WTC11 (cell line): Measurements from ENCODE around the gene LPCAT1.

ENCODE experiments used
- CREM ChIP-seq: sonication (generic); formaldehyde crosslinking; IDR thresholded peaks from 2 replicates; pipeline ENCODE4 v1.8.1; 2022; ENCODE audit warnings: mild to moderate bottlenecking, missing genetic modification reagents, moderate library complexity
- CTCF ChIP-seq: fragments of 200-600 bp; IDR thresholded peaks from 2 replicates; pipeline ENCODE4 v1.8.0; 2022; ENCODE audit warnings: antibody characterized with exemption
- FOXP1 ChIP-seq: sonication (generic); formaldehyde crosslinking; IDR thresholded peaks from 2 replicates; pipeline ENCODE4 v1.8.0; 2022; ENCODE audit warnings: missing genetic modification reagents, mild to moderate bottlenecking, moderate library complexity, borderline replicate concordance
- GRHL2 ChIP-seq: fragments of 250-450 bp; sonication (Bioruptor Pico); IDR thresholded peaks from 2 replicates; pipeline ENCODE4 v1.8.0; 2022; ENCODE audit warnings: mild to moderate bottlenecking, moderate library complexity; ENCODE audit not compliant: insufficient replicate concordance, severe bottlenecking
- MAX ChIP-seq: sonication (generic); formaldehyde crosslinking; IDR thresholded peaks from 2 replicates; pipeline ENCODE4 v1.8.0; 2022; ENCODE audit warnings: mild to moderate bottlenecking, missing genetic modification reagents
- TCF7 ChIP-seq: sonication (generic); formaldehyde crosslinking; IDR thresholded peaks from 2 replicates; pipeline ENCODE4 v1.8.0; 2022; ENCODE audit warnings: mild to moderate bottlenecking, low read depth, missing genetic modification reagents, moderate library complexity
- USF2 ChIP-seq: sonication (generic); formaldehyde crosslinking; IDR thresholded peaks from 2 replicates; pipeline ENCODE4 v1.8.1; 2023; ENCODE audit warnings: mild to moderate bottlenecking, missing genetic modification reagents, moderate library complexity
- ZNF512 ChIP-seq: sonication (generic); formaldehyde crosslinking; IDR thresholded peaks from 2 replicates; pipeline ENCODE4 v1.8.1; 2022; ENCODE audit warnings: missing genetic modification reagents, borderline replicate concordance

DNA sequence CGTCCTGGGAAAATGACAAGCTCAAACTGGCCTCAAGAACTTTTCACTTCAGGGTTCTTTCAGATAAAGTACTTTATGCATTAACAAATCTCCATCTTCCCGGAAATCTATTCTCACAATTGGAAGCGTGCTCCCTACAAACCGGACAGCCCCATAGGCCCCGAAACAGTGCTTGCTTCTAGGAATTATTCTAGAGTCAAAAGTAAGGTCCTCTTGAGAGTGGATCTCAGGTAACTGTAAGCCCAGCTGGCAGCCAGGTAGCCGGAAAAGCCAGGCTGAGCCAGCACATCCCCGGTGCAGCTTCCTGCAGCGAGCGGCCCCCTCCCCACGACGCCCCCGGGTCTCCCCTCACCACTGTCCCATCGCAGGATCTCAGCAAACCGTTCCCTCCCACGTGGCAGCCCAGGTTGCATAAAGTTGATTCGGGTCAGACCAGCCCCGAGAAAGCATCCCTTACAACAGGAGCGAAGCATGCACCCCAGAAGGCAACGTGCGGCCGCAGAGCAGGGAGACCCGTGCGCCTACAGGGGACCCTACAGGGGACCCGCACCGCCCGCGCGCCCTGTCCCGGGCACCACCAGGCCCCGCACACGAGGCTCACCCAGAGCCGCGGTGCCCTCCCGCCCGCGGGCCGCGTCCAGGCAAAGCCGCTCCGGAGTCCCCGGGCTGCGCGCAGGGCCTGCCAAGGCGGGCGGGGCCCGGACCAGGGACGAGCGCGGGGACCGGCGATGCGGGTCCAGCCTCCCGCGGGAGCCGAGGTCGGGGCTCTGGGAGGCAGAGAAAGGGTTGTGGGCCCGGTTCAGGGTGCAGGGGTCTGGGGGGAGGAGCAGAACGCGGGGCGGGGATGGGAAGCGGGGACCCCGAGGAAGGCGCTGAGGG, 920 bp downstream of the LPCAT1 start:
- TF ChIP-seq TCF7 (no peak), CTCF (no peak), ZNF512 (CRISPR knock-in tag) (no peak), CREM (CRISPR knock-in tag) (no peak), FOXP1 (CRISPR knock-in tag) (no peak), MAX (CRISPR knock-in tag) (no peak), GRHL2 (no peak), USF2 (CRISPR knock-in tag) (no peak)
